Chondrocyte (in vitro differentiated cells): ENCODE results near the gene TECTB. TPM values are rescaled to one million over a fixed set of nuclear protein-coding genes. Genes with fewer than 3 reads are reported as not detected.

Experiments used
- DNase-seq: peaks from one replicate; pipeline ENCODE4 v3.0.0; 2021; ENCODE audit warnings: mixed read lengths, low spot score
- H3K27ac Mint-ChIP-seq: one replicate; pipeline ENCODE4 v1.8.0; 2021; ENCODE audit warnings: mild to moderate bottlenecking, moderate library complexity, mixed read lengths; ENCODE audit not compliant: unreplicated experiment
- H3K27me3 Mint-ChIP-seq: 2 replicates; pipeline ENCODE4 v1.8.0; 2021; ENCODE audit warnings: low read depth, mixed read lengths
- H3K36me3 Mint-ChIP-seq: 2 replicates; pipeline ENCODE4 v1.8.0; 2021; ENCODE audit warnings: low read depth, mixed read lengths
- H3K4me1 Mint-ChIP-seq: 2 replicates; pipeline ENCODE4 v1.8.0; 2021; ENCODE audit warnings: low read depth, mild to moderate bottlenecking, mixed read lengths
- H3K4me3 Mint-ChIP-seq: one replicate; pipeline ENCODE4 v1.8.0; 2021; ENCODE audit warnings: mild to moderate bottlenecking, moderate library complexity, mixed read lengths; ENCODE audit not compliant: unreplicated experiment
- H3K9me3 Mint-ChIP-seq: 2 replicates; pipeline ENCODE4 v1.8.0; 2021; ENCODE audit warnings: low read depth, mixed read lengths
- CTCF ChIP-seq: fragments of 200-600 bp; sonication (generic); IDR thresholded peaks from 2 replicates; pipeline ENCODE4 v1.5.0; 2021; ENCODE audit warnings: antibody characterized with exemption, mild to moderate bottlenecking, moderate library complexity
- total RNA-seq: library from RNA; stranded (reverse); gene quantifications from 3 replicates; pipeline ENCODE4 v1.2.1, GENCODE V29; 2021

TECTB gene
- total RNA-seq, 1 donor from 2014 or later = not detected

GRCh38 chr10:112336556-112337201 lies 53.5 kb downstream of the TECTB start:
- DNase-seq = no peak
- Mint-ChIP-seq H3K27ac (no peak overlapping the region), H3K36me3 (peaks cover 2% of the 10 kb centered on the region), H3K4me3 (no peak overlapping the region), H3K9me3 (no peaks in the 10 kb centered on the region), H3K27me3 (peaks cover 12% of the 10 kb centered on the region), H3K4me1 (no peaks in the 10 kb centered on the region)
- TF ChIP-seq CTCF = no peak

- no peak for TF ChIP-seq CTCF
- H3K36me3 Mint-ChIP-seq = peaks cover 2% of the 10 kb centered on the region
- DNase-seq = no peak
- no peak overlapping the region for H3K4me3 Mint-ChIP-seq
- peaks cover 10% of the 10 kb centered on the region for H3K27me3 Mint-ChIP-seq
- no peaks in the 10 kb centered on the region for H3K4me1 Mint-ChIP-seq
- H3K9me3 Mint-ChIP-seq = no peaks in the 10 kb centered on the region
- H3K27ac Mint-ChIP-seq = no peak overlapping the region
These were observed 55.8 kb downstream of the TECTB start for GRCh38 chr10:112338957-112339356.

GRCh38 chr10:112340601-112341000 lies 57.4 kb downstream of the TECTB start:
- H3K36me3 Mint-ChIP-seq = peaks cover 2% of the 10 kb centered on the region
- H3K27me3 Mint-ChIP-seq = peaks cover 8% of the 10 kb centered on the region
- no peak overlapping the region for H3K27ac Mint-ChIP-seq
- no peak for DNase-seq
- no peaks in the 10 kb centered on the region for H3K9me3 Mint-ChIP-seq
- no peak overlapping the region for H3K4me3 Mint-ChIP-seq
- H3K4me1 Mint-ChIP-seq = no peaks in the 10 kb centered on the region
- TF ChIP-seq CTCF = no peak

DNA sequence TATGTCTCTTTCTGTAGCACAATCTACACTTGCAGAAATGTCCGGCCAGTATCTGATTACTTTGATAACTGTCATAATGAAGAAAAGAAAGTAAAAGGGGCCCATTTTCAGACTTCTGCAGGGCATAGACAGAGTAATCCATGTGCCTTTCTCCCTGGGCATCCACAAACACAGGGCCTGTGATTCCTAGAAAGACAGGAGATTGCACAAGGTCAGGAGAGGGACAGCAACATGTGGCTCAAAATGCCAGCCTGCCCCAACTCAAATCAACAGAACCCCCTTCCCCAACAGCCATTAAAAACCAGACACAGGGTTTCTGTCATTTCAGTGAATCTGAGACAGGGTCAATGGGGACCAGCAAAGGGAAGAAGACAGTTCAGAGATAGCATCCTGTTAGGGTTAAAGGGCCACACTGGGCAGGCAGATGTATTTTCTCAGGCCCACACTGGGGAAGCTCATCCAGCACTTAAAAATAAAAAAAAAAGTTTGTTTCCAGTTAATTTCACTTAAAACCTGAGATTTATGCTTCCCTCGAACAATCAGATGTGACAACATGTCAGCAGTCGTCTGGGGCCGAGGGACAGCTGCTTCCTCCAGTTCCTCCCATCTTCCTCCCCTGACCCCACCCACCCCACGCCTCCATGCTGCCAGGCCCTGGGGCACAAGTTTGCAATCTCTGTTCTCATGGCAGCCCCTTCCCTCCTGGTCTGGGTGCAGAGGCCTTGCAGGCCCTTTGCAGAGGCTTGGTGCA lies 60.0 kb downstream of the TECTB start:
- Mint-ChIP-seq H3K27me3 (no peaks in the 10 kb centered on the region), H3K4me1 (no peaks in the 10 kb centered on the region), H3K27ac (no peak overlapping the region), H3K4me3 (no peak overlapping the region), H3K36me3 (peaks cover 2% of the 10 kb centered on the region), H3K9me3 (no peaks in the 10 kb centered on the region)
- DNase-seq = no peak
- TF ChIP-seq CTCF = no peak

DNA sequence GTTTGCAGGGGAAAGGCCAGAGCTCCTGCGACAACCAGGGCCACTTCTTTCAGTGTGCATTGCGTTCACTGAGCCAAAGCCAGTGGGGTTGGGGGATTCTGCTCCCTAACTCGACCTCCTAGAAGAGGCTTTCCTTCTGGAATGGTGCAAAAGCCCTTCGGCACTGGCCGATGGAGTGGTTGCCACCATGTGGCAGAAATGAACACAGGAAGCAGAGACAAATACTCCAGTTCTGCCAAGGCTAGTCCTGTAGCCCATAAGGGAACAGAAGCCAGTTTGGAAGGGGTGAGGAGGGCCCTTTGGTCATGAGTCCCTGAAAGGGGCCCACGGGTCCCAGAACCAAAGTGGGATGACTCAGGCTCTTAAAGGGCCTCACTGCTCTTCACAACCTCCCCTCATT lies 61.1 kb downstream of the TECTB start:
- no peak for DNase-seq
- H3K27me3 Mint-ChIP-seq = peaks cover 2% of the 10 kb centered on the region
- H3K36me3 Mint-ChIP-seq = peaks cover 2% of the 10 kb centered on the region
- peaks cover 2% of the 10 kb centered on the region for H3K4me1 Mint-ChIP-seq
- no peaks in the 10 kb centered on the region for H3K9me3 Mint-ChIP-seq
- no peak overlapping the region for H3K27ac Mint-ChIP-seq
- peak; percentile 22 for TF ChIP-seq CTCF
- H3K4me3 Mint-ChIP-seq = no peak overlapping the region
